GM11168 (cell line): ENCODE measurements around the gene KCNC1.

Source experiments
- in situ Hi-C: fragments of 300-500 bp; cut with MboI; formaldehyde crosslinking; loops from one replicate; pipeline ENCODE4 v1.12.0; 2022; ENCODE audit warnings: low sequenced_read_pairs; ENCODE audit not compliant: unreplicated experiment

Gene KCNC1

DNA sequence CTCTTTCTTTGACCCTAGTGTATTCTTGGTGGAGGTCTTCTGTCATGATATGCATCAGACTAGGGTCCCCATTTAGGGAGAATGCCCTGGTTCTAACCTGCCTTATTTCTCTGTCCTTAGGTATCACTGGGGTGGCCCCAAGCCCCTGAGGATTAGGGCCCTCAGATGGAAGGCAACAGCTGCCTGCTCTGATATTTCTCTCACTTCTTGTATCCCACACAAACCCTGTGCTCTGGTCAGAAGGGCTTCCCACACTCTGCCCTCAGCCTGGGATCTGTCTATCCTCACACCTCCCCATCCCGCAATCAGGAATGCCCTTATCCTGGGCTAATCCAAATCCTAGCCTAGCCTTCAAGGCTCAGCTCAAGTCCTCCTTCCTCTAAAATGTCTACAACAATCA lies 75.5 kb downstream of the KCNC1 start:
- in situ Hi-C loops: no loop called here

DNA sequence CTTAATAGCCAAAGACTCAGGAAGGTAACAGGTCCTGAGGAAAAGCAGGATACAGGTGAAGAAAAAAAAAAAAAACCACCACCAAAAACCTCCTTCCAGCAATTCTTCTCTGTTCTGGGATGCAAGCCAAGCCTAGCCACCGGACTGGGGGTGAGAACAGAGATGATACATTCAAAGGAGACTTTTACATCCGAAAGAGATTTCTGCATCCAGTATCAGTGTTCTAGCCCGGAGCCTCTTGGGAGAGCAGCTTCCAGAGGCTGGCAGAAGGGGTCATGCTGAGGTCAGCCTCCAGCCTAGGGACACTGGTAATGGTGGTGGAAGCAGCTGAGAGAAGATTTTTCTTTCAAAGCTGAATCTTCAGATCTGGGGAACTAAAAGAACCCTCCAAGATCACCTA lies 76.2 kb downstream of the KCNC1 start:
- in situ Hi-C loops: no loop called here

DNA sequence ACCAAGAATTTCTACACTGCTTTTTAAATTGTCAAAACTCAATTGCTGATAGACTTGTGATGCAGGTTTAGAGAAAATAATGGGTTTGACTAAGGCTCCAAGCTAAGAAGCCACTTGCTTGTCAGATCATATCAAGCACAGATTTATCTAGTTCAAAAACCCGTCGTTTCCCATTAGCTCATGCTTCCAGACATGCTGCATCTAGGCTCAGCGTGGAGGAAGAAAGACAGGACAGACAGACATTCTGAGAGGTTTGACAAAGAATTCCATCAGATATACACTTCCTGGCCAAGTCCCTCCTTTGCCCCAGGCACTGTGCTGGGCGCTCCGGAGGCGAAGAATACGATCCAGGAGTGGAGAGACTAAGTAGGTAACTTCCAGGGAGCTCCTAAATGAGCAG lies 76.8 kb downstream of the KCNC1 start:
- in situ Hi-C loops: no loop called here

DNA sequence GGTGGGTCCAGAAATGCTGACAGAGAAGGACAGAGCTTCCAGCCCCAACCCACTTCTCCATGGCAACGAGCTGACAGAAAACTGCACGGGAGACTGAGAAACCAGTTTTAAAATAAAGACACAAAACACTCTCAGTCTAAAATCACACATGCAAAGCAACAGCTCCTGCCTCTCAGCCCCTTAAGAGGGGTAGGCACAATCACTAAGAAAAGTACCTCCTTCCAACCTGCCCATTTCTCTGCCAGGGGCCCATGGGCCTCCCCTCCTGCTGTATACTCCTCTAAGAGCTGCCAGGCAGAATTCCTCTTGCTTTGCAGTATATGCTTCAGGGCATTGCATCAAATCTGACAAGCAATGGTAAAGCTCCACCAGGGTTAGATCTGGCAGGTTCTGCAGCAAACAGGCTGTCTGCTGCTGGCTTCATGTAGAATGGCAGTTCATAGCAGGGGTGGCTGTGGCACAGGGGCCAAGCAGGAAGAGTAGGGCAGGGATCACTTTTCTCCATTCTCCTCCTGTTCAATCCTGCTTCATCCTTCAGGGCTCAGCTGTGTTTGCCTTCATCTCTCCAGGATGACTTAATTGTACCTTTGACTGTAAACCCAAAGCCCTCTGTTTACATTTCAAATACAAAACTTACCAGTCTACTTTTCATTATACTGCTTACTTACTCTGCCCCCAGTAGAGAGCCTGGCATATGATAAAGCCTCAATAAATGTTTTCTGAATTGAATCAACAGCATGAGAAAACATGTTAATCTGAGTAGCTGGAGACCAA lies 77.7 kb downstream of the KCNC1 start:
- in situ Hi-C loops: no loop called here

DNA sequence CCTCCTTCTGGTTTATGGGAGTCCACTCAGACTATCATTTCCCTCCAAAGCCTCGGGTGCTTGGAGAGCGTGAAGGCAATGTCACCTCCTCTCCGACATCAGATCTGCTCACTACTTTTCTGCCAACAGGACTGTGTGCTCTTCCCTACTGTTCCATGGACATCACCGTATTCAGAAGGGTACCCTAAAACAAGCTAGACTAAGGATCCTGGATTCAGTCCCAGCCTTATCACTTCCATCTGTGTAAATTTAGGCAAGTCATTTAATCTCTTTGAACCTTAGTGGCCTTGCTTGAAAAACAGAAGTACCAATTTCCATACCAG lies 78.2 kb downstream of the KCNC1 start:
- in situ Hi-C loops: no loop called here

DNA sequence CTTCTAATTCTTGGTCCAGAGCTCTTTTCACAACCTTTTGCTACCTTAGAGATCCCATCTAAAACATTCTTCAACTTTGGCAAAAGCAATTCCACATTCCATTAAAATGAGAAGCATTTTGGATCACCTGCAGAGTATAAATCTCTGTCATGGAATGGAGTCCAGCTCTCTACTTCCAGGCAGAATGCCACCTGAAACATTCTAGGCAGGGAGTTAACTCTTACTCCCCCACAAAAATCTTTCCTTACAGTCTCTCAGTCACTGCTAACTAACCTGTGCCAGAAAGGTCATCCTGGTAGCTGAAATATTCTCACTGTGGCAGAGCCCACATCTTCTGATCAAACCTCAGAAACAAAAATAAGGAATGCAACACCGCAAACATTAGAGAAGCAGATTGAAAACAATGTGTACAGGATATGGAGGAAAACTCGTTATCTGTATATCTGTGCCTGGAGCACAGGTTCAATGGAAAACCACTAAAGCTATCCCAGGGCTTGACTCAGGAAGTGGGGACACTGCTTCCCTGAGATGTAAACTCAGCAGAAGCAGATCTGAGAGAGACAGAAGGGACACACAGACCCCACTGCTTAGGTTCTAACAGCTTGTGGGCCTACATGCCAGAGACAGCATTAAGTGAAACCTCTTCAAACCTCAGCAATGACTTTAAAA lies 78.9 kb downstream of the KCNC1 start:
- in situ Hi-C loops: no loop called here

DNA sequence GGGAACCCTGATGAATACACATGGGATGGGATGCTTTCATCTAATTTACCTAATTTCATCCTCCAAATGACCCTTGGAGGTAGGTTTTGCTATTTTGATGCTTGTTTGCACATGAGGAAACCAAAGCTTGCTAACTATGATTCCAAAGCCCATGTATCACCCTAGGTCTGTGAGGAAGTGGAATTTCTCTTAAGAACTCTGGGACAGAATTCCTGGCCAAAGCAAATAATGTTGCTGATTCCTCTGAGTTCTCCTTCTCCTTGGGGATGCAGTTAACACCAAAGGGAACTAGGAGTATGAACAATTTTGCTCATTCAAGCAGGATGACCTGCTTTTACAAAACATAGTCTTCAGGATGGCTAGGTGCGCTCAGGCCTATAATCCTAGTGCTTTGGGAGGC lies 80.0 kb downstream of the KCNC1 start:
- in situ Hi-C loops: no loop called here

DNA sequence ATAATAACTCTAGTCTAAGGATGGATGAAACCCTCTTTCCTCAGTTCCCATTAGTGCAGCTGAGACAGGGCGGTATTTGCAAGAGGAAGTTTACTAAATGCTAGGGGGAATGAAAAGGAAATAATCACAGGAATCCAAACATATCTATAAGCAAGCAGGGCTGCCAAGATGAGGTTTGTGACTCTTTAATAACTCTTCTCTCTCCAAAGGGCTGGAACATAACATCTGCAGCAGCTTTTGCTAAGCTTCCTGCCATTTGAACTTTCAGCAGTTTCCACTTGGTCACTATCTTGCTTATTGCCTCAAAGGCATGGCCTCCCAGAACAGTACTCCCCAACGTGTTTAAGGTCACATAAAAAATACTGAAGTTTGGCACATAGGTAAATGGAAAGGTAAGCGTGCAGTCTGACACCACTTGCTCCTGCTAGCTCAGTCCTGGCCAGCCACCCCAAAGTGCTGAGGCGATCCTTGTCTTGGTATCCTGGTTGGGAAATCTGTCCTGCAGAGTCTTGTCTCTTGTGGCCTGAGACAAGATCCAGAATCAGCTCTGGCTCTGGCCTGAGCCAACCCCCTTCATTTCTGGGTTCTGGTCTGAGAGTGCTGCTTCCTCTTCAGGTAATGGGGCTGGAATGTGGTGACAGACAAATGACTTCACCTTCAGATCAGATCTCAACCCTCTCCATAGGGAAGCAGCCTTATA lies 81.8 kb downstream of the KCNC1 start:
- in situ Hi-C loops: no loop called here

DNA sequence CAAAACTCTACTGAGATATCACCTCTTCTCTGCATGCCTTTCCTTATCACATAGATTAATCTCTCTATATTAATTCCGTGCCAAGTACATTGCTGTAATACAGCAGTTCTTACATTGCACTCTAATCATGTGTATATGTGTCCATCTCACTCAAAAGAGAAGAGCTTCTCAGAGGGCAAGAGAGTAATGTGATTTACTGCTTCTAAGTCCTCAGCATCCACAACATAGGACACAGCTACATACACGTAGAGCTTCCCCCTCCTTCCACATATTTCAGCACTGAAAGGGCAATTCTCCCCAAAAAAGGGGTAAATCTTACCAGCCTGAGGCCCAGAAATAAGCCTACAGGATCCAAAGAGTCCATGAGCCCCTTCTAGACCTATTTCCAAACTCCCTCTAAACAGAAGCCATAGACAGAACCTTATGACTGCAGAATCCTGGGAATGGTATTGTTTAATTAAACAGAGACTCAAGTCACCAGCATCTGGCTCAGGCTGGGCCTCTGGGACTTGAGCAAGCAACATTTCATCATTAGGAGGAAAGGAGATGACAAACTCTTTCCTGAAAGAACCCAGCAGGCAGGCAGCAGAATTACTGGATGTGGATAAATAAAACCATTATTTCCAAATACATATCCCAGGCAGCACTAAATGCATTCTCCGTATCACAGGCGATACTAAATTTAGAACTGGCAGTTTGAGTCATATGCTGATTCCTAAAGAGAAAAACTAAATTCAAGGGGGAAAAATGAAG lies 87.2 kb downstream of the KCNC1 start:
- in situ Hi-C loops: no loop called here

DNA sequence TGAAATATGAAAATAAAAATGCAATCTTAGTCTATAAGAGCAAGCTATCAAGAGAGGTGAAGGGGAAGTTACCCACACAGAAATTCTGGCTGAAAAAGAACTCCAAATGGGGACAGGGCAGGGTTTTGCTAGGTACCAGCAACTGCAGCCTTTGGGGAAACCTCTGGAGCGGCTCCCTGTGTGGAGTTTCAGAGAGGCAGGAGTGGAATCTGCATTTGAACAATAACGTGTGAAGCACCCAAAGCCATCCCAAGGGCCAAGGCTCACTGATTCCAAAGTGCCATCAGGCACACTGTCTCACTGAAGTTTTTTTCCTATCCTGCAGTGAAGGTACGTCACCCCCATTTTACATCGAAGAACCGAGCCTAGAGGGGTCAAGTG lies 87.8 kb downstream of the KCNC1 start:
- in situ Hi-C loops: no loop called here

DNA sequence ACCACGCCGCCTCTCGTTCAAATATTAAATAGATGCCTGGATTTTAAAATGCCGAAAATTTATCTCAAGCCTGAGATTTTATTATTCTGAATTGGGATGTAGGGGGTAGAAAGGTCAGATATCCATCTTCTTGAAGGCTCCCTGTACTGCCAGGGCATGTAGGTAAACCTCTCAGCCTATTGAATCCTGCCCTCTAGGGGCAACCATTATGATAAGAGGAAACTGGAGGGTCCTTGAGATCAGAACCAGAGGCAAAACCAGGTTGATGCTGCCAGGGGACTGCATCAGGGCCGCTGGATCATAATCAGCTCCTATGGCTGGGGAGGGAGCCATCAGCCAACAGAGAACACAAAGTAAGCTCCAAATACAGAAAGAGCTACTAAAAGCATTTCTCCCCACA lies 92.4 kb downstream of the KCNC1 start:
- in situ Hi-C loops: no loop called here

DNA sequence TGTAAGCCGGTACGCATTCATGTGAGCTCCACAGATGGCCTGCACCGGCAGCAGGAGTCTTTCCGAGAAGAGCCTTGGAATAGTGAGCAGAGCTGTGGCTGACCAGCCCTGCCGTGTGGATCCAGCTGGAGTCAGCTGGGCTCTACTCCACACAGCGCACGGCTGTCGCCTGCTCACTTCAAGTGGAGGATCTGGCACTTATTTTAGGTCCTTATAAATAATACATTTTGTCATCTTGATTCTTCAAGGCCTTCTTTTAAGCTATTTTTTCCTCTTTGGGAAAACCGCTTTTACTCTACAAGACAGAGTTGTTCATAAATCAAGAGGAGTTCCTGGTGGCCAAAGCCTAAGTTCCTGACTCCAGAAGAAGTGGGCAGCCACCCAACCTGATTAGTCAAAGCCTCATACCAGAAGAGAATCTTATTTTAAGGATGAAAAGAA lies 93.8 kb downstream of the KCNC1 start:
- in situ Hi-C loops: no loop called here

DNA sequence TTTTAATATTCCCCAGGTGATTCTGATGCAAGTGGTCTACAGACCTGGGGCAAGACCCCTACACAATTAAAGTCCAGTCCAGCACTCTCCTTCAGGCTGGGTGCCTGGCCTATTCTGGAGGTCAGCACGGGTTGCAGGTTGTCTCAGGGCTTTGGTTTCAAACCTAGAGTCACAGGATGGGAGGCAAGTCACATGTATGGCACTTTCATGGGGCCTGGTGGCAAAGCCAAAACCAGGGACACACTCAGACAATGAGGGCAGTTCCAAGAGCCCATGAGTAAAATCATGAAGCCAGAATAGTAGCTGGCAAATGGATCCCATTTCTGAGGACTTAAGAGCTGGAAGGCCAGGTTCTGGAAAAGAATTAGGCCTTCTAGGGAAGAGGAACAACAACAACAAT lies 96.6 kb downstream of the KCNC1 start:
- in situ Hi-C loops: no loop called here

DNA sequence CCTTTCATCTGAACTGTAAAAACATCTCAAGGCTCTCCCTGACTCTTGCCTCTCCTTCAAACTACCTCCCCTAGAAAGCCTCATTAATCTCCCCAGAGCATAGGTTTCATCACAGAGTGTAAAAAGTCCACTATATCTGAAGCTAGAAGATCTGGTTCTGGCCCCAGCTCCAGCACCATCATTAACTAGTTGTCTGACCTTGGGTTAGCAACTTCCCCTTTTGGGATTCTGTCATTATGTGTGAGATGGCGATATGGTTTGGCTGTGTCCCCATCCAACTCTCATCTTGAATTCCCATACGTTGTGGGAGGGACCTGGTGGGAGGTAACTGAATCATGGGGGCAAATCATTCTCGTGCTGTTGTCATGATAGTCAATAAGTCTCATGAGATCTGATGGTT lies 97.3 kb downstream of the KCNC1 start:
- in situ Hi-C loops: no loop called here
